ENCODE results near the gene ZSCAN12.

- TF ChIP-seq CTCF (IDR thresholded peaks at IDR 0.05) = no peak
- TF ChIP-seq POLR2AphosphoS5 (IDR thresholded peaks at IDR 0.05) = no peak
Observed at GRCh38 chr6:28351493-28351925, 48.0 kb downstream of the ZSCAN12 start.
